Activated CD4-positive, CD25-positive, alpha-beta regulatory T cell treated with anti-CD3 and anti-CD28 coated beads, Interleukin-2, amount 50 U/mL, for 24 hours (primary cell): ENCODE results near the gene CHTOP.

ENCODE experiments used
- ATAC-seq, 2 donors: fragments of 150-1000 bp; cut with Tn5 transposase; one replicate each; pipeline ENCODE4 v1.10.0; 2021; ENCODE audit warnings: mild to moderate bottlenecking in 1 of 2, moderate library complexity in 1 of 2

Gene CHTOP

DNA sequence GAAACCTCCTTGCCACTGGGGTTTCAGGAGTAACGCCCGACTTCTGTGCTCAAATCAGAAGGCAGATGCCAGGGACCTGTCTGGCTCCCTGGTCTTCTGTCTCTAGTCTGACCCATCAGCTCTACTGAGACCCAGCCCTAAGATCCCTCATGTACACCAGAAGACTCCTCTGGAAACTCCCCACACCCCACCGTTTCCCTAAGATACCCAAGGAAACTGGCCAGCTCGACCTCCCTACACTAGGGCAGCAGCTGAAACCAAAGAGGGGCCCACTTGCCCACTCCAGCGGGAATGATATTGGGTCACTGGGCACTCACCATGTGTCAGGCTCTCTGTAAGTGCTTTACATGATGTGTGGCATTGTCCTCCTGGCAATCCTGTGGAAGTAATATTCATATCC lies 20.5 kb upstream of the CHTOP start:
- ATAC-seq: no peak

DNA sequence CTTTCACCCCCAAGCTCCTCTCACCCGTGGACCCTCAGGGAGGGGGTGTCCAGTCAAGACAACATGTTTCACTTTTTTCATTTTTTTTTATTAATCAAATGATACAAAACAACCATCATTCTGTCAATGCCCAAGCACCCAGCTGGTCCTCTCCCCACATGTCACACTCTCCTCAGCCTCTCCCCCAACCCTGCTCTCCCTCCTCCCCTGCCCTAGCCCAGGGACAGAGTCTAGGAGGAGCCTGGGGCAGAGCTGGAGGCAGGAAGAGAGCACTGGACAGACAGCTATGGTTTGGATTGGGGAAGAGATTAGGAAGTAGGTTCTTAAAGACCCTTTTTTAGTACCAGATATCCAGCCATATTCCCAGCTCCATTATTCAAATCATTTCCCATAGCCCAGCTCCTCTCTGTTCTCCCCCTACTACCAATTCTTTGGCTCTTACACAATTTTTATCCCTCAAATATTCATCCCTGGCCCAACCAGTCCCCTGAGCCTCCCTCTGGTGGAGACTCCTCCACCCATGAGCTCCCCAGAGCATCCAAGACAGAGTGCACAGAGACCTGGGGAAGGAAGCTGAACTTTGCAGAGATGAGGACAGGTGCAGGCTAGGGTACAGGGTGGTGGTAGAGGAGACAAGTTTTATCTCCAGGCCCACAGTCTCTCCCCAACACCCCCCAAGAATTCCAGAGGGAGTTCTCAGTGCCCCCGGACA lies 19.5 kb upstream of the CHTOP start:
- no peak for ATAC-seq

DNA sequence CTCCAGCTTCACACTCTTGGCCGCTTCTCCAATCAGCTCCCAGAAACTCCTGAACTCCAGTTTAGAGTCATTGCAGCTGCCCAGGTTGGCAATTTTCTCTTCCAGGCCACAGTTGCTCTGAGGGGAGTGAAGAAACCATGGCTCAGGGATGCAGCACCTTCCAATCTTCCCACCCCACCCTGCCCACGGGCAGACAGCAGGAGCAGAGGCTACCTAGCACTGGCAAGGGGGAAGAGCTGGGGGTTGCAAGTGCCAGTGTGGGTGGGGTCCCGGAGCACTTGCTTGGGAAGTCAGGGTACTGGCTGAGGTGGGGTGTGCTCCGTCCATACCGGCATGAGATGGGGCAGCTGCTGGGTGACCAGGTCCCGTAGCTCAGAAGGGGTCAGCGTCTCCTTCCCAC lies 19.0 kb upstream of the CHTOP start:
- ATAC-seq: no peak

DNA sequence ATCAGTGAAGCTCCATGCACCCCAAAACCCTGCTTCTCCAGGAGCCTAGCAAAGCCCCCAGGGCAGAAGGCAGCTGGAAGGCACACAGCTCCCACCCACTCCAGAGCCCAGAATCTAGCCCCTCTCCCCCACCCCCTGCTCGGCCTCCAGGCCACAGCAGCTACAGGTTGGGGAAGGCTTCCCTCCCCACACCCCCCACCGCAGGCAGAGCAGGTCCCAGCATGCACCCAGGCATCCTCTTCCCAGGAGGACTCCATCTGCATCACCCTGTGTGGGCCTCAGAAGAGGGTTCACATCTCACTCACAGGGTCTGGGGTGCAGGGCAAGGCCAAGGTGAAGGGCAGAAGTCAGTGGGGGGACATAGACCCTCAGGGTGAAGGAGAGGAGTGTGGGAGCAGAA lies 18.5 kb upstream of the CHTOP start:
- no peak for ATAC-seq

DNA sequence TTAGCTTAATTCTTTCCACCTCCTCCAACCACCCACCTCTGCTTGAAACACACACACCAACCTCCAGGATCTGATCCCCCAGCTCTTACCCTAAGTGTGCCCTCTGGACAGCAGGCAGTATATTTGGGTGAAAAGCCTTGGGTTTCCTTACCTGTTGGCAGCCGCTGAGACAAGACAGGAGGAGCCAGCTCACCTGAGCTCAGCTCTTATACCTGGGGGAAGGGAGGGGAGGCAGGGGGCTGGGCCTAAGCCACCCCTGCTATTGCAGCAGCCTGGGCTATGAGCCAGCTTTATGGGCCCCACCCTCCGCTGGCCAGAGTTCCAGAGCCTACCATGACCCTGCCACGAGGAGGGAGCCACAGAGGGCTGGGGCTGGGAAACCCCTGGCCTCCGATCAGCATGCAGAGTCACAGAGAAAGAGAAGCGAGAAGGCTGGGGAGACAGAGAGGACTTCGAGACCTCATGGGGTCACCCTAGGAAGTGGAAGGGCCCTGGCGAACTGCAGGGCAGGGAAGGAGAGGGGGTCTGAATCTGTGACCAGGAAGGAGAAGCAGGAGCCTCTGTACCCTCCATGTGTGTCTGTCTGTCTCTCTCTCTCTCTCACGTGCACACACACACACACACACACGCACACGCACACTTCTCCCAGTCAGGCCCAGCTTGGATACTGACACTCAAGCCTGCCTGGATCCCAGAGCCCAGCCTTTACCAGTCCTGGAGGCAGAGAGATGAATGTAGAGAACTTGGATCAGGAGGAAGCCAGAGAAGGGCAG lies 17.5 kb upstream of the CHTOP start, which contains the start of gene S100A14:
Gene S100A14 (minus strand): TSS at position 182 of the 773 bp plus-strand sequence. CDS start 467 bp downstream, outside the sequence.
- no peak for ATAC-seq

DNA sequence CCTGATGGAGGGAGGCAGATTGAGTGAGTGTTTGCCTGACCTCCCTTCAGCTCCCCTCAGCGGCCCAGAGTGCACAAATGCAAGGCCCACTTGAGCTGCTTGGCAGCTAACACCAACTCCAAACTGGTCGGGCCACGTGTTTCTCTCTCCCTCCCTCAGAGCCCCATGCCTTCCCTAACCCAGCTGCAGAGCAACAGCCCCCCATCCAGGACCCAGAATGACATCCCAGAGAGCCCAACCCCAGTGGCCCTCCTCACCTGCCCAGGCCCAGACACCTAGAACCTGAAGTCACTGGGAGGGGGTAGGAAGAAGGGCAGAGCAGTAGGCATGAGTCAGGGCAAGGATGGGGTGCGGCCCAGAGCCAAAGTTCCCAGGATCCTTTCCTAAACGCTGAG lies 17.0 kb upstream of the CHTOP start:
- ATAC-seq: no peak

DNA sequence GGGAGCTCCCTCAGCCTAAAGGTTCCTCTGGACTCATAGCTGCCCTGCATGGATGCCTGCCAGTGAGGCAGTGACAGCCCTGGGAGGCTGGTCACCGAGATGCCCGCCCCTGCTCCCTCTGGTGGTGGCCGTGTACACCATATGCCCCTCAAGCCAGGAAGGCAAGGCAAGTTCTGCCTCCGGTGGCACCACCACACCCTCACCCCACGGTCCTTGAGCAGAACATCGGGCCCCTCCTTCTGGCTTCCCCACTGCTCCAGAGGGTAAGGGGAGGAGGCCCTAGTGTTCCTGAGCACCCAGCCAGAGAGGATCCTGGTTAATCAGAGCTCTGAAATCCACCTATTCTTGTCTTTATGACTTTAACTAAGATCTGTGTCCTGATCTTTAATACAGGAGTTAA lies 16.2 kb upstream of the CHTOP start:
- peak in 1 of 2 donors; percentile 91 for ATAC-seq

DNA sequence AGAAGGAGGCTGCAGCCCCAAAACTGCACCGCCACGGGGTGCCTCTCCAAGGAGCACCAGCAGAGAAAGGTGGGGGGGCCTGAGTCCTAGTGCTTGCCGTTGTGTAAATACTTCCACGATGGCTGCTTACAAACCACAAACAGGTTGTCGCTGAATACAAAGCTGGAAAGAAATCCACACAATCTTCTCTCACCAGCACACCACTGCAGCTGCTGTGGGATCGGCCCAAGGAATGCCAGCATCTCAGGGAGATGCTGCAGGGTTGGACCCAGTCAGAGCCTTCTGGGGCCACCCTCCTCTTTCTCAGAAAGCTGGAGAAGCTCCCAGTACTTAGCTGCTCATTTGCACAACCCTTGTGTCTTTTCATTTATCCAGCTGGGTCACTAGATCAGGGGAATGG lies 14.7 kb upstream of the CHTOP start:
- ATAC-seq: no peak

DNA sequence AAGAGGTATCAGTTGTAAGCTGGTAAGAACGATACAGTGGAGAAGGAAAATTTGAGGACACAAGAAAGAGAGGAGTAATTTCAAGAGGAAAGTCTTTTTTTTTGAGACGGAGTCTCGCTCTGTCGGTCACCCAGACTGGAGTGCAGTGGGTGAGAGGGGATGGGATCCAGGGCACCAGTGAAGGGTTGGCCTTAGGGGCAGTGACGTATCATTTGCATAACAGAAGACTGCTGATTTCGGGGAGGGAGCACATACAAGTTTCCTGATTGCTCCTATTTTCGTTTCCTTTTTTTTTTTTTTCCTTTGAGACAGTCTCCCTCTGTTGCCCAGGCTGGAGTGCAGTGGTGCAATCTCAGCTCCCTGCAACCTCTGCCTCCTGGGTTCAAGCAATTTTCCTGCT lies 10.8 kb upstream of the CHTOP start:
- ATAC-seq: no peak

DNA sequence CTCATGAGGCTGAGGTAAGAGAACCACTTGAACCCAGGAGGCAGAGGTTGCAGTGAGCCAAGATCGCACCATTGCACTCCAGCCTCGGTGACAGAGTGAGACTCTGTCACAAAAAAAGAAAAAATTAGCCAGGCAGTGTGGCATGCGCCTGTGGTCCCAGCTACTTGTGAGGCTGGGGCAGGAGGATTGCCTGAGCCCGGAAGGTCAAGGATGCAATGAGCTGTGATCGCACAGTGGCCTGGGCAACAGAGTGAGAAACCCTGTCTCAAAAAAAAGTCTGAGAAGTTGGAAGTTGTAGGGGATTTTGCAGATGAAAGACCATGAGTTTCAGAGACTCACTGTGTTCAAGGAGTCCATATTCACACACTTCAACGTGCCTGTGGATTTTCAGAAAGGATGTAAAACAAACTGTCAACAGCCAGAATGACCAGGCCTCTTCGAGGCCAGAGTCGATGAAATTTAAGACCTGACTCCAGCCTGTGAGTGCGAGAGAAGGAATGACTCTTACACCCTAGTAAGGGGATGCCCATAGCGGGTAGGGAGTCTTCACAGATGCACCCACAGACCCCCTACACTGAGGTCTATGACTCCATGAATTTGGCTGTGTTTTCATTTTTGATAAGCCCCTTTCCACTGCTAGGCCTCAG lies 8.8 kb upstream of the CHTOP start:
- ATAC-seq: no peak

DNA sequence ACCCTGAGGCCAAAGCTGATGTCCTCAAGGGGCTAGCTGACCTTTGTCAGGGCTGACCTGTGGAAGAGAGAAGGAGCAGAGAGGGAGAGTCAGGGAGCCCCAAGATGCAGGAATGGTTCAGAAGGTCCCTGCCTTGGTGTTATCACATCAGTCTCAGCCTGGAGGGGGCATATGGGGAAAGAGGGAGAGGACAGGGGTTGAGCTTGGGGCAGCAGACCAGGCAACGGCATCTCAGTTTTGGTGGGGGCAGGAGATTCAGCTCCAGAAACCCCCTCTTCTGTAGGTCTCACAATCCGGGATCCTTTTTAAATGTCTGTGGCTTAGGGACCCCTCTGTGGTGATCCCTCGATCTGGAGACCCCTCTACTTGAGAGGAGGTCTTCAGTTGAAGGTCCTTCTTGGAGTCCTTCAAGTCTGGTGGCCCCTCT lies 7.4 kb upstream of the CHTOP start:
- ATAC-seq: no peak

DNA sequence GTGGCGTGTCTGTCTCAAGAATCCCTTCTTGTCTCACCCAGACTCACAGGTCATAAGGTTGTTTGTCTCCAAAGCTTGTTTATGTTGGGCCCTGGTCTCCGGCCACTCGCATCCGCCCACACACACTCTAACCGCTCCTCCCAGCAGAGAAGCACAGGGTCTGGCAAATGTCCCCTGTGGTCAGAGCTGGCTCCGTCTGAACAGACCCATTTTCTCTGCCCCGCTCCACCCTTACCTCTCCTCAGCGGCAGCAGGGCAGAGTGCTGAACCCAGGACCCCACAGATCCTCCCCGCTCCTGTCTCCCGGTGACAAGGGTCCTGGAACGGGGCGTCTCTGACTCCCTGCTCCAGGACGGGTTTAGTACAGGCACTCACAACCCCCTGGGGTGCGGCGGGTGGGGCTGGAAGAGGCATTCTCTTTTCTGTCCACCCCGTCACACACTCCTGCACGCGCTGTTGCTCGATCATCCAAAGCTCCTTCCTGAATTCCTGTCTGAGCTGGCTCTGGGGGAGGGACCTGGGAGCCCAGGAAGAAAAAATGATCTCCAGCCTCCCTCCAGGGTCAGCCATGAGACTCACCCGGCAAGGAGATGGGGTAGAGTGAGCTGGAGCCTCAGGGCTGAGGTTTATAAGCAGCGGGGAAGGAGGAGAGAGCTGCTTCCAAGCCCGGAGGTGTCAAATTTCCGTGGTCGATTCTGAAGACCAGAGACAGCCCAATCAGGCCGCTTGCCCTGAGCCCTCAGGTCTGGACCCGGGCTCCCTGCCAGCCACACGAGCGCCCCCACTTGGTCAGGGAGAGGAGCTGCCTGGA lies 6.8 kb upstream of the CHTOP start, which contains the start of gene S100A13:
Gene S100A13 (minus strand): TSS at position 602 of the 811 bp plus-strand sequence. CDS start 1,033 bp downstream, outside the sequence.
- ATAC-seq: no peak

DNA sequence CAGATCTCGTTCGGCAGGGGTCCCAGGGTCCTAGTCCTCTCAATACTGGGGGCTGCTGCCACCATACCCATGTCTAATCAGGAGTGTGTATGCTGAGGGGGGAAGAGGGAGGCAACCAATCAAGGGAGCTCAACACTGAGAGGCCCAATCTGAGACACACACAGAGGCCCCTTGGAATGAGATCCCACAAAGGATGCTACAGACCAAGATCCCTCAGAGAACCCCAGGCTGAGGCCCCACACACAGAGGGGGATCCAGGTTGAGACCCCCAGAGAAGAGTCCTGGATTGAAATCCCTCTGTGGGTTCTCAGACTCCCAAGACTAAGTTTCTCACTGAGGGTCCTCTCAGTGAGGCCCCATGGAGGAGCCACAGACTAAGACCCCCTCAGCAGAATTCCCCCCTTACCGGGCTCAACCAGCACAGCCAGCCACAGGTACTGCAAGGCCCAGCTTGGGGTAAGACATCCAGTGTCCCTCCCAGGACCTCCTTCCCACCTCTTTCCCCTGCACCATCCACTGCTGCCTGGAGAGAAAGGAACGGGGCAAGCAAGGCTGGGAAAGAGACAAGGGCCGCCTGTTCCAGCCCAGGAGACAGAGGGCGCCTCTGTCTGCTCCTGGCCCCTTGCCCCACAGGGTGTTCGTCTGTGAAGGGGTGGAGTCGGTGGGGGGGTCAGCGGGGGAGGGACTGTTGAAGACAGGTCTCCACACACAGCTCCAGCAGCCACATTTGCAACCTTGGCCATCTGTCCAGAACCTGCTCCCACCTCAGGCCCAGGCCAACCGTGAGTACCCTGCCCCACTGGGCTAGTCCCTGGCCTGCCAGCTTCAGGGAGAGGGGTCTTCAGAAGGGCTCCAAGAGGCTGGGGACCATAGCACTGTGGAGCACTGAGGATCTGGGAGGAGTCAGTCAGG lies 5.9 kb upstream of the CHTOP start, which contains the start of gene S100A1:
Gene S100A1 (plus strand): TSS at position 720 of the 912 bp plus-strand sequence. CDS start 2,088 bp downstream, outside the sequence.
- no peak for ATAC-seq

DNA sequence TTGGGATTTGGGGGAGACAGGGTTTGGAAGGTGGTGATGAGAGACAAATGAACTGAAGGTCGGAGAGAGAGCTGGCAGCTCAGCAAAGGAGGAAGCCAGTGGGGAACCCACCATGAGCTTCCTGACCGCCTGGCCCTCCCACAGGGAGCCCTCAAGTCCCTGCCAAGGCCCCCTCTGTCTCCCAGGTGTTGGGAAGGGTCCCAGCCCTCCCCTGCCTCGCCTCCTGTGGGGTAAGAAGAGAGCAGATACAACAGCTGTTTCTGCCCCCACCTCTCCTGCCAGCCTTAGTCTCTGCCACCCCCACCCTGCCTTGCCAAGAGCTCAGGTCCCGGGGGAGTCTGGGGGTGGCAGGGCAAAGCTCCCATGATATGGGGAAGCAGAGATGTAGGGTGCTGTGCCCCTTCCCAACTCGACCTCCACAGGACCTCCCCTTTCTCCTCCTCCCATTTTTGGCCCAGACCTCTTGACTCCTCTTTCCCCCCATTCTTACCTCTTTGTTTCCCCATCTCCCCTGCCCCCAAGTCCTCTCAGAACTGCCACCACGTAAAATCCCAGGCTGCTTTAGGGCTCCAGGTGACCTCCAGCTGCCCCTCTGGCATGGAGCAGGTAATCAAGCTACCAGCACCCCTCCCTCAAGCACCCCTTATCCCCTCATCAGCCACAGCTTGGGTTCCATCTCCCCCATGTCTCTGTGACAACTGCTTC lies 5.1 kb upstream of the CHTOP start:
- ATAC-seq: no peak

DNA sequence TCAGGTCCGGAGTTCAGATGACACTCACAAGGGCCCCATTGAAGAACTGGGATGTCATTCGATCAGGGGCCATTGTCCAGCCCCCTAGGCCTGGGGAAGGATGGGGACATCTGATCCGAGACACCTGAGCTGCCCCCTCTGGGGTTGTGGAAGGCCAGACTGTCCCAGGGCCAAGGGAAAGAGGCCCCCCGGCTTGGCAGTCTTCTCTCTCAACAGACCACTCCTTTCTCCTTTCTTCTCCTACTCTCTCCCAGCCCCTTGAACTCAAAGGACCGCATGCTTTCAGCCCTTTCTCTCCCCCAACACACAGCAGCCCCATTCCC lies 4.6 kb upstream of the CHTOP start:
- ATAC-seq: no peak

DNA sequence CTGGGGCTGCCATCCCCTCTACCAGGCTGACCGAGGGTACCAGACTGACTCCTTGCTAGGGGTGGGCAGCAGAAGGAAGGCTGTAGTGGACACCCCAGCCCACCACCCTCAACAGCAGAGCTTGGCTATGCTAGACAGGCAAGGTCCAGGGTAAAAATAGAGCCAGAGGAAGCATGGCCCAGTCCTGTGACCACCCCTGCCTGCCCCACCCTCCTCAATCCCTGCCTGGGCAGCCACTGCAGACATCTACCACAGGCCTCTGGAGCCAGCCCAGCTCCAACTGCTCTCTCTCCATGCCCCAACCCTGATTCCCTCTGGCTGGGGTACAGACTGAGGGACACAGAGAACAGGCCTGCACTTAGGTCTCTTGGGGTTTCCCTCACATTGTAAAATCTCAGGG lies 3.9 kb upstream of the CHTOP start:
- ATAC-seq: no peak

DNA sequence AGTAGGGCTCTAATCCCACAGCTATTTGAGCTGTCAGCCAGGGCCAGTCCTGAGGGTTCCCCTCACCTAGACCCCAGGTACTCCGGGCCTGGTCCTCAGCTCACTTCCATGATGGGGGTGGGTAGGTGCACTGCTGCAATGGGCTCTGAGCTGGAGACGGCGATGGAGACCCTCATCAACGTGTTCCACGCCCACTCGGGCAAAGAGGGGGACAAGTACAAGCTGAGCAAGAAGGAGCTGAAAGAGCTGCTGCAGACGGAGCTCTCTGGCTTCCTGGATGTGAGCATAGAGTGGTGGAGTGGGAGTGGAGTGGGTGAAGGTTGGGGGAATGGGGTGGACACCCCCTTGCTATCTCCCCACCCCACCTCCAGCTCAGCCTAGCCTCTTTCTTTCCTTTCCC lies 3.5 kb upstream of the CHTOP start:
- ATAC-seq: no peak

DNA sequence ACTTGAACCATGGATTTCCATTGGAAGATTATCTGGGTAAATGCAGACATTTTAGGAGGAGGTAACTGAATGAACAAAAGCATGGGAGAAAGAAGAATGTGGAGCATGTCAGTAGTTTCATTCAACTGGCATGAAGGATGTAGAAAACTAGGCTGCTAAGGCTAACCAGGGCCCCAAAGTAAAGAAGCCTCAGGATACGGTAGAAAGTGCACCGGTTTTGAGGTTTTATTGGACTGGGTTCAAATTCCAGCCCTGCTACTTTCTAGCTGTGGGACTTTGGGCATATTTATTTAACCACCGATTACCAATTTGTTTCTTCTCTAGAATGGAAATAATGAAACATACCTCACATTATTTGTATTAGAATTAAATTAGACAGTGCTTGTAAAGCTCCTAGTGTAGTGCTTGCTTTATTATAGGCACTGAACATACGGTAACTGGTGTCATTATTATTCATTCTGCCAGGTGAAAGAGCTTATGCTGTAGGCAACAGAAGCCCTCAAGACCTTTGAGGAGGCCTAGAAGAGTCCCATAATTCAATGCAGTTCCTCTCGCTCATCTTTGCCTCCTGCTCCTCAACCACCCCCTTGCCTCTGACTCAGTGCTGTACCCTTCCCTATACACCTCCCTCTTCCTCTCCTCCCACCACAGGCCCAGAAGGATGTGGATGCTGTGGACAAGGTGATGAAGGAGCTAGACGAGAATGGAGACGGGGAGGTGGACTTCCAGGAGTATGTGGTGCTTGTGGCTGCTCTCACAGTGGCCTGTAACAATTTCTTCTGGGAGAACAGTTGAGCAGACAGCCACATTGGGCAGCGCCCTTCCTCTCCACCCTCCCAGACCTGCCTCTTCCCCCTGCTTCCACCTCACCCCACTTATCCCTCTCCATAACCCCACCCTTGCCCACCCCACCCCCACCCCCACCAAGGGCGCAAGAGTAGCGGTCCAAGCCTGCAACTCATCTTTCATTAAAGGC lies 2.5 kb upstream of the CHTOP start:
- ATAC-seq: no peak

DNA sequence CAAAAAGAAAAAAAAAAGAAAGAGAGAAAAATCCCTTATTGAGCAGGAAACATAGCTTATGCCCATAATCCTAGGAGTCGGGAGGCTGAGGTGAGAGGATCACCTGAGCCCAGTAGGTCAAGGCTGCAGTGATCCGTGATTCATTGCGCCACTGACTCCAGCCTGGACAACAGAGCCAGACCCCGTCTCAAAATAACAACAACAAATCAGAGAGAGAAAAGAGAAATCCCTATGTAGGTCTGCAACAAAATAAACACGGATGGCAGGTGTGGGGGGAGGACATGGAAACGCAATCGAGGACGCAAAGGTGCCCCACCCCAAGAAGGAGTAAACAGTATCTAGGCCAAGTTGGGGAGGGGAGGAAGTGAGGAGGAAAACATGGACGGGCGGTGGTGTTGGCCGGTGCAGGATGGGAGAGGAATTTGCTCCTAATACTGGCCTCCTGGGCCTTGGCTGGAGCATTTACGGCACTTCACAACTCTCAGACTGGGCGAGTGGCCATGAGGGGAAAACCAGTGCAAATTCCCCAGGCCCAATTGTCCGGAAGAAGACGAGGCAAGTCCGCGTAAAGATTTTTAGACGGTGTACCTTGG lies 609 bp upstream of the CHTOP start:
- ATAC-seq: no peak
